NCI-H1436 treated with DMSO at 0.1 percent for 48 hours (cell line): ENCODE data around the gene TMEM72.

Experiments
- DNase-seq: peaks from one replicate; lab custom pipeline; 2025; lab: John Stamatoyannopoulos, UW

Gene TMEM72

DNA sequence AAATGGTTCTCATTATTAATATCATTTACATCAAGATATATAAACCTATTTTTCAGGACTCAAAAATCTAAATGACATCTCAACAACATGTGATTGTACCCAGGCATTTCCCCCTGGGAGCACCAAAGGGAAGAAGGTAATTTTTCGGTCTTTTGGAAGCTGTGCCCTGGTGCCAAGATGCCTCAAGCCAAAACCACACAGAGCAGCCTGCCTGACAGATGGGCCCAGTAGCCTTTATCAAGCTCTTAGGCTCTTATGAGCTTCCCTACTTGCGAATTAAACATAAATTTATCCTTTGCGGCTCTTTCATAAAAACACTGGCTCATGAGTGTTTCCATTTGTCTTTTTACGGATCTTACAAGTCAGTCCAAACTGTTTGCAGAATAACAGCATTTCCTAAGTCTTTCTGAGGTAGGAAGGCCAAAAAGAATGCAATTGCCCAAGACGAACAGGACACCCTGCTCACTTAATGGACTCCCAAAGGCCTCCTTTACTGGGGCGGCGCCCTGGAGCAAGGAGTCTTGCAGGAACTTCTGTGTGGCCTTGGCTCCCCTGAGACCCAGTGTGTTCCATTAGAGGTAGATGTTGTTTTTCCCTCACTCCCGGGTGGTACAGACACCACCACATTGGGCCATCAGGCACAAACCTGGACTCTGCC lies 44.4 kb downstream of the TMEM72 start:
- DNase-seq, result no peak

DNA sequence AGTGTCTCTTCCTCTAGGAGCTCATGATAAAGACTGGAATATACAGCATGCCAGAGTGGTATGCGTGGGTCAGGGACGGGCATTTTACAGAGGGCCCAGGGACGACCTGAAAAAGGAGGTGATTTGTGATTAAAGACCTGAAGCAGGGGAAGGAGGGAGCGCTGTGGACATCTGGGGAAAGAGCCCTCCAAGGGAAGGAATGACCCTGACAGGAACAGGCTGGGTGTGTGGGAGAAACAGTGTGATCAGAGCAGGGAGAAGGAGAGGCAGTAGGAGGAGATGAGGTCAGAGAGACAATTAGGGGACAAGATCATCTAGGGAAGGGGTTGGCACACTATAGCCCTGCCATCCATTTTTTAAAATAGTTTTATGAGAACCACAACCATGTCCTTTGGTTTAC lies 45.1 kb downstream of the TMEM72 start:
- no peak for DNase-seq

DNA sequence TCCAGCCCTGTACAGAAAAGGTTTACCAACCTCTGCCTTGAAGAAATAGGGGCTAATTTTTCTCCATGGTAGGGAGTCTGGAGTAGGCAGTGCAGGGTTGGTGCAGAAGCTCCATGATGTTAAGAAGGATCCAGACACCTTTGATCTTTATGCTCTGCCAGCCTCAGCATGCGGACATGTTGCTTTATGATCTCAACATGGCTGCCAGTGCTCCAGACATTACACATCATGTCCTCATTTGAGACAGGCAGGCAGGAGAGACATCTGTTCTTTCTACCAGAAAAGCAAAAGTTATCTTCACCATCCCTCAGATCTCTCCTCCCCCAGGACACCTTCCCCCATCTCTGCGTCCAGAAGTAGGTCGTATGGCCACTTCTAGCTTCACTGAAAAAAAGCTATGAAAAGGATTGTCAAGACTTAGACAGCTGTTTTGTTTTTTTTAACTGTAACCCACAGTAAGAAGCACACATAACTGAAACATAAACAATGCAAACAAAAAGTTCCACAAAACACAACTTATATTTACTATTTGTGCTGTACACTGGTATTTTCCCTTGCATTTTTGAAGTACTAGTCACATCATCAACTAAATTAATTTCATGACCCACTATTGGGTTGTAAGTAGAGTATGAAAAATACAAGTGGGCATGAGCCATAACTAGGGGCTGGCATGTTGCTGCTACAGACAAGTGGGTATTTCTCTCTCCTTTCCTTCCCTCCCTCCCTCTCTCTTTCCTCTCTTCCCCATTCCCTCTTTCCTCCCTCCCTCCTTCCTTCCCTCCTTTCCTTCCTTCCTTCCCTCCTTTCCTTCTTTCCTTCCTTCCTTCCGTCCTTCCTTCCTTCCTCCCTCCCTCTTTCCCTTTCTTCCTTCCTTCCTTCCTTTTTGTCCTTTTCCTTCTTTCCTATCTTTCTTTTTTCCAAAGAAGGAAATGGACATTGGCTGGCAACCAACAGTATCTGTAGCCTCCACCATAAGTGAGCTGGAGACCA lies 45.9 kb downstream of the TMEM72 start:
- DNase-seq, result no peak

DNA sequence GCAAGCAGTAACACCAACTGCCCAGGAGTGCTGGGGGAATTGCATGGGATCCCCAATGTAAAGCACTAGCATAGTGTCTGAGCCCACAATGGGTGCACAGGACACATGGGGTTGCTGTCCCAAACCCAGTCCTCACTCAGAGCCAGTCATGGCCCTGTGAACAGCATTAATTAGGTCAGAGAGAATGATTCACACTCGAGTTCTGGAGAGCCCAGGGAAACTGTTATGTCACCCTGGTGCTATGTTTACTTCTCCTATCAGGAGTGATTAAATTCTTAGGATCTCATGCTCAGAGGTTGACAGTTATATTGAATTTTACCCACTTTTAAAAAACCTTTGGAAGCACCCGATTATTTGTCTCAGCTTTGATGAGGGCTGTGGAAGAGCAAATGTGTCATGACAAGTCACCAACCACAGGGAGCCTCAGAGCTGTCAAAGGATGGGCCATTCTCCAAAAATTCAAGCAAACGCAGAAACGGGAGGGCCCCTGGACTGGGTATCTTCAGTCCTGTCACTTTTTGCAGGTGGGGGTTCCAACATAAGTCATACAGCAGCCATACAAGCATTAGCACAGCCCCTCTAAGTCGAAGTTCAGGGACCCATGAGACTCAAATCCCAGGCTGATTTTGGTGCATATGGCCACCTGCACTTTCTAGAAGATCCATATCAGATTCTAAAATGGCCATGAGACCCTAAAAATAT lies 47.2 kb downstream of the TMEM72 start:
- no peak for DNase-seq

DNA sequence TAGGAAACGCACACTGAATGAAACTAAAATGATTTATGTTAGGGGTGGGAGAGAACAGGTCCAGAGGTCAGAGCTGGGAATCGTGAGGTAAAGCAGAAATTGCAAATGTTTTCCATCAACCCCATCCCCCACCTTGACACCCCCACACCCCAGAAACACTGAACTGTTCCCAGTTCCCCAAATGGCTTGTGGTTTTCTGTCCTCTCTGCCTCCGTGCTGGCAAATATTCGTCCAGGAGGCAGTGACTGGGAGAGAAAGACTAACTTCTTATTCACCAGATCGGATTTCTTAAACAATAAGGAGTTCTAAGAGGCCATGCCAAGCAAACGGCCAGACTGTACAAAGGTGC lies 47.7 kb downstream of the TMEM72 start:
- no peak for DNase-seq

DNA sequence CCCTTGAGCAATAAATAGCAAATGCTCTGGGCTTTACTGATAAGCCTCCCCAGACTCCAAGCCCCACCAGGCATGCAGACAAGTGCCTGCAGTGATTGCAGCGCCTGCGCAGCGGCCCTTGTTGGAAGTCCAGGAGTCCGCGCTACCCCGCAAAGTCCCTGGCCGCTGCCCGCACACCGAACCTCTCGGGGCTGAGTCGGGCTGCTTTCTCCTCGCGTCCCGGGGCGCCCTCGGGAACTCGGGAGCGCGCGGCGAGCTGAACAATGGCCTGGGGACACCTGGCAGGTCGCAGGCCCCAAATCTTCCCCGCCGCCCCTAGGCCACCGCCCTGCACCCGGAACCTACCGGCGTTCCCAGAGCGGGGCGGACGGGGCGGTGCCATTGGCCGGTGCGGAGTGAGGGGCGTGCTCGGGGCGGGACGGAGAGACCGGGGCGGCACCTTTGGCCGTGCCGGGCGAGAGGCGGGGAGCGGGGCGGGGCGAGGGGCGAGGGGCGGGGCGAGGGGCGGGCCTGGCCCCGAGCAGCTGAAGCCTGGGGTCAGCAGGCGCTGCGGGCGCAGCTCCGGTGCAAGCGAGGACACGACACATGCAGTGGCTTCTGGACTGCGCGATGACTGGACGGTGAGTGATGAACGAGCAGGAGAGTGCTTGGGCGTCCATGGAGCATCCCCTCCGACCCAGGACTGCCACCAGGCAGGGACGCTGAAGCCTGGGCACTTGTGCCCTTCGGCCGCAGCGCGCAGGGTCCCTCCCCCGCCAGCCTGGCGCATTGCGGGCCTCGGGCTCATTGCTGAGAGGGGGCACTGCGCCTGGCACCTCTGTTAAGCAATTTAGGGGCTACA lies 48.3 kb downstream of the TMEM72 start, which contains the start of gene RASSF4:
Gene RASSF4 (plus strand): TSS at position 556 of the 841 bp plus-strand sequence. CDS start 10,401 bp downstream, outside the sequence.
- DNase-seq, result peak; percentile 40

DNA sequence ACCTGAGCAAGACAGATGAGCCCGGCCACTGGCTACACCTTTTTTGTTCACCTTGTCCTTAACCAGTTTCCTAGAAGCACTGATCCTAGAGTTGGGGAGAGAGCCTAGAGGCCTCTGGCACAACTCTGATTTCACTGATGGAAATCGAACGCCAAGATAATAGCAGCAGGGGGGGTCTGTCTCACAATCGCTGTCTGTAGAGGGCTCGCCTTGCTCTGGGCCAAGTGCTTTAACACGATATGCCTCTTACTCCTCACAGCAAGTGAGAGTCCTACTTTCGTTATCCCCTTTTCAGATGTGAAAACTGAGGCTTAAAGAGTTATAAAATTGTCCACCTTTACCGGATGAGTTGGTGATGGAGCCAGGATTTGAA lies 48.9 kb downstream of the TMEM72 start:
- no peak for DNase-seq

DNA sequence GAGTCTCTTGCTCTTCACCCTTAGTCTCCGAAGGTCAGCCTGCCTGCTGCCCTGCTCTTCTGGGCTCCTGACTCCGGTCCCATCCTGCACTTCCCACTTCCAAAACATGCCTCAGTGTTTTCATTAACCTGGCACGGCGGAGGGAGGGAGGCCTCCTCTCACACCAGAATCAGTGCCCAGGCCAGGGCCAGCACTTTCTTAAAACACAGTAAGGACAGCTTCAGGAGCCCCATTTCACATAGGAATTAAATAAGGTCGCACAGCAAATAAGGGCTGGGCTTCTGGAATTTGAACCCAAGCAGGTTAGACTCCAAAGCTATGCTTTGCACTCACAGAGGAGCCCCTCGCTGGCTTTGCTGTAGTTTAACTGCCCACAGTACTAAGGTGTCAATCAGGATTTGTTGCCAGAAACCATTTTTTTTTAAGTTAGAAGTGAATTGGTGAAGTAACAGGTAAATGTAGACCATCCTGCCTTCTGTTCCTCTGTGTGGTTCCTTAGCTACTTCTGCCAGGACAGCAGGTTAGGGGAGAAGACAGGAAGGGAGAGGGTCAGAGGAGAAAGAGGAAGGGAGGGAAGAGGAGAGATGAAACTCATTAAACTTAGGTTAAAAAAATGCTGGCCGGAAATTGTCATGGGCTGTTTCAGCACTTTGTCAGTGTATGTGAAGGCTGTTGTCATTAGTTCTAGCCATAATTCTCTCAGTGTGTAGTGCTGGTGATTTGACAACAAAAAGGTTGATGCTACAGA lies 49.5 kb downstream of the TMEM72 start:
- no peak for DNase-seq

DNA sequence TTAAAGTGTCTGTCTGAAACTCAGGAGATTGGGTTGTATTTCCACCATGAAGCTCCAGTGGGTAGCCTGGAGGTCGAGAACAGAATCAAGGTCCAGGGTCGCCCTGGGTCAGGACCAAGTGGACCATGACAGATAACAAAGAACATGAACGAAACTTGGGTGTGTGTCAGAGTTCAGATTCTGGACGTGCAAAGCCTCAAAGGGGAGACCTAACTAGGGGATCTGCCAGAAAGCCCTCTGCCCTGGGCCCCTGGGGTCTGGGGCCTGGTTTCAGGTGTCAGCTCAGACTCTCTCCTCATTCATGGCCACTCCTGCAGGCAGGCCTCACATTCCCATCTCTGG lies 50.1 kb downstream of the TMEM72 start:
- no peak for DNase-seq

DNA sequence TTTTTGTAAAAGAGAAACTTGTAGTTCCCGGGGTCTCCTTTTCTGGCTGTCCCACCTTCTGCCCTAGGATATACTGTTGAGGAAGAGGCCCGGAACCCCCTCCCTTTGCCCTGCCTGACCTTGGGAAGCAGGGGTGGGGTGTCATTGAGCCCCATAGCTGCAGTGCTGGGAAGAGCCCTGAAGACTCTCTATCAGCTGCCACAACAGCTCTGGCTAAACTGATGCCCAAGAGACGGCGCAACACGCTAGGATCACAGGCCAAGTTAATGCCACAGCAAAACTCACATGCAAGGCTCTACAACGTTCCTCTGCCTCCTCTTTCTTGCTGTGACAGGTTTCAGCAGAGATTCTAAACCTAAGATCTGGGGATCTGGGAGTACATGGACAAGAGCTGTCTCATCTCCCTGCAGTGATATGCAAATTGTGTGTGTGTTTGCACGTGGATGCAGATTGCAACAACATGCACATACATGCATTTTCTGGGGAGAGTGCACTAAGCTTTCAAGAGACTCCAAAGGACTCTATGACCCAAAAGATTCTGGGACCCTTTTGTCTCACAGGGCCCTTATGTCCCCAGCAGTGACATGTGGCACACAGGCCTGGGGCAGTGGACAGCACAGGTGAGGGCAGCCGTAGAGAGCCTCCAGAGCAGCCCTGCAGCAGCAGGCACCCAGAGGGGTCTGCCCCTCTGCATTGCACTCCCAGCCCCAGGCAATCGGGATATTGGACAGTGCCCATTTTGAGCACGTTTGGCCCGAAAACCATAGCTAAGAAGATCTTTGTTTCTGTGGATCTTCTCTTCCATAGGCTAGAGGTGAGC lies 51.0 kb downstream of the TMEM72 start:
- no peak for DNase-seq

DNA sequence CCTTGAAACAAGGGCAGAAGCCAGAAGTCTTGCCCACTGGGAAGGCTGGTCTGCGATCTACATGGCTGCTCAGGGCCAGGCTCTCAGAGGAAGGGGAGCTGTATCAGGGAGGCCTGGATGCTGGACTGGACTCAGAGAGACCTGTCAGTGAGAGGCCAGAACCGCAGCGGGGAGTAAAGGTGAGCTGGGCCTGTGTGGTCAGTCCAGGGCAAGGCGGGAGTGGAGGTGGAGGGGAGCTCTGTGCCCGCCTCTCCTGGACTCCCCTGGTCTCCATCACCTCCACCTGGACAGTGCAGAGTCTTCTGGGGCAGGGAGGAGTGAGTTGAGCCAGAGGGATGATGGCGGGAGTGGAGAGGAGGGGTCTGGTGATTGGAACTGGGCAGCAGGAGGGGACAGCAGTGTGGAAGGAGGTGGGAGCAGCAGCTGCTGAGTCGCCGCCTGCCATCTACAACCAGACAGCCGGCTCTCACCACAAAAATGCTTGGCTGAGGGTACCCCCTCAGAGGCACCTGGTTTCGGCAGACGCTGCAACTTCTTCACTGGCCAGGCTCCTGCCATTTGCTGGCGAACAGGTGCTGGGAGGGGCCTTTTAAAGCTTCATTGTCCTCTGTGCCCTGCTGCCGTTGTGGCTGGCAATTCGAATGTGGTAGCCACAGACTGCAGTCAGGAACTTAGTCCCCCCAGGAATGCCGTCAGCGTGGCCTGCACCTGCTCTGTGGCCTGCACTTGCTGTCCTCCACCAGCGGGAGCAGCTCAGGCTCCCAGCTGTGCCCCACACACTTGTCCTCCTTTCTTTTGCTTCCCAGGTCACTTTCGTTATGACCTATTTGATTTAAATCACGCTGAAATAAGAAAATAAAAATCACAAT lies 52.0 kb downstream of the TMEM72 start:
- DNase-seq, result no peak

DNA sequence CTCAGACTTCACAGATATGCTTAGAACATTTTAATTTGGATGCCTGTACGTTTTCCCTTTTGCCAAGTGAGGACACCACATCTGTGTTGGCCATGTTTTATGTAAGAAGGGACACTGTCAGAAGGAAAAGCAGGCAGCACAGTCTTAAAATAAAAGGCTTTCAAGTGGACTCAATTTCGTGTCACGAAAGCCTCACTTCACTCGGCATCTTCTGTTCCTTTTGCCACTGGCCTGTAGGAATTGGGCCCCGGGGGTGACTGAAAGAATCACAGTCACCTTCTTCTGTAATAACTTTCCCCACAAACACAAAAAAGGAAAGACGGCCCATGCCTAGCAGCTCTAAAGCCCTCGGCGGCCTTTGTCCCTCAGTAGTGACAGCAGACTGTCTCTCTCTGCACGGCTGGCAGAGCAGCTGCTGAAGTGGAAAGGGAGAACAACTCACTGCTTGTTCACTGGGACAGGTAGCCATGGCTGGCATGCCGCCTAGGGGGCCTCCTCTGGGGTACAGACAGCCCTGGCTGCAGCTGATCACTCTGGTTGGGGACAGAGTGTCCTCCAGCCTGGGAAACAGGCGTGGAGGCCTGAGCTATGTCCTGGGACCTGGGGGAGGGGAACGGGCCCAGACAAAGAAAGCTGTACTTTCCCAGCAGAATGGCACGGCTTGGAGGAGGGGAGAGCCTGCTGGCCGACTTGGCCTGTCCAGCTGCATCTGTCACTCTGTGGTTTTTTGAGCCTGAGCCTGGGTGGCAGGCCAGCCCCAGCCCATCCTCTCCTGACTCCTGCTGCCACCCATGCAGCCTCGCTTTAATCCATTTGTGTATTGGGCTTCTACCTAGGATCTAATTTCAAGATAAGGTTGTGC lies 52.9 kb downstream of the TMEM72 start:
- DNase-seq, result no peak

DNA sequence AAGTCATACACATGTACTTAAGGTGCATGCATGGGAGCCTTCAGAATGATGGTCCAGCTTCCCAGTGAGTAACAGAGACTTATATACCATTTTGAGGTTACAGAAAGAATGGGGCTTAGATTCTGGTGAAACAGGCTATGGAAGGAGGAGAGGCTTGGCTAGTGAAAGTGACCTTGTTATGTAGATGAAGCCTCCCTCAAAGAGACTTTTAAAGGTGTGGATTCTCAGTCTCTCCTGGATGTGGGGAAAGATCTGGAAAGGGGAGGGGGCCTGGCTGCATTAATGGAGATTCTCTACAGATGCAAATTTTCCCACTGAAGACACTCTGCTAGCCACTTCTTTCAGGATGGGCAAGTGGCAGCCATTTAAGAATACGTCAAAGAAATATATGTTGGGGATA lies 54.0 kb downstream of the TMEM72 start:
- DNase-seq, result no peak

DNA sequence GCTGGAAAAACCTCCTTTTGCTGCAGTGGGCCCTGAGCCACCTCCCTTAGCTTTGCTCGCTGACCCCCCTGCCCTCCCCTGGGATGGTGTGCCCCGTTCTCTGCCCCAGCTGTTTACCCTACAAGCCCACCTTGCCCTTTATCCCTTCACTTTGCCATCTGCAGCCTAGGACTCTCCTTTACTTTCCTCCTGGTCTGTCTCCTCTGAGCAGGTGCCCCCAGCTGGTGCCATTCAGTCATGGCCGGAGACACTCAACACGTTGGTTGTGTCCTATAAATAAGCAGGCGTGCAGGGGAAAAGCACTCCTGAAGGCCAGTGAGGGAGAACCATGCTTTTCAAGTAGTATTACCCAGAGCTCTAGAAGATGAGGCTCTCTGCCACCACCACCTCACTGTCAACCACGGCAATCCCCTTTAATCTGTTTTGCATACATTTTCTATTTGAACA lies 54.5 kb downstream of the TMEM72 start:
- DNase-seq, result no peak

DNA sequence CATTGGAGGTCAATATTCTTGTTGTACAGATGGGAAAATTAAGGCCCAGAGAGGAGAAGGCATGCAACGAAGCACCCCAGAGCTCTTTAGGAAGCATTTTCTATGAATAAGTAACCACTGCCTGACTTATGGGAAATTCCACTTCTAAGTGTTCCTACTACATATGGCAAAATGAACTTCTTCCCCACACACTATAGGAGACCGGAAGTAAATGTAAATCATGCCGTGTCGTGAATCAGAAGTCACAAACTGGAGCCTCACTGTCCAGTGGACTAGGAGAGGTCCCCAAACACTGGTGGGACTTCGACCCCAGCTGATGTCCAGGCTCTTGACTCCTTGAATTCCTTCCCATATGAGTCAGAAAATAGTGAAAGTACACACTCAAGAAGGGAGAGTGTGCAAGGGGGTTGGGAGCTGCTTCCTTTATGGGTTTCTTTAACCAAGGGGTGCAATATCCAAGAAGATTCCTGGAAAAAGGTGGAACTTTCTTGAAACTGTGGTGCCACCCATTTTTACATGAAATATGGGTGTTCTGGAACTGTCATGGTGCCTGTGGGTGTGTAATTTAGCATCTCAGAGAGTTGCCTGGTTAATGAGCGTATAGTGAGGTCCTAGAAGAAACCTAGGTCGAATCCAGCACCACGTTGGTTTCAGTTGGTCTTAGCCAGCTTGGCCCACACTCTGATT lies 55.1 kb downstream of the TMEM72 start:
- no peak for DNase-seq

DNA sequence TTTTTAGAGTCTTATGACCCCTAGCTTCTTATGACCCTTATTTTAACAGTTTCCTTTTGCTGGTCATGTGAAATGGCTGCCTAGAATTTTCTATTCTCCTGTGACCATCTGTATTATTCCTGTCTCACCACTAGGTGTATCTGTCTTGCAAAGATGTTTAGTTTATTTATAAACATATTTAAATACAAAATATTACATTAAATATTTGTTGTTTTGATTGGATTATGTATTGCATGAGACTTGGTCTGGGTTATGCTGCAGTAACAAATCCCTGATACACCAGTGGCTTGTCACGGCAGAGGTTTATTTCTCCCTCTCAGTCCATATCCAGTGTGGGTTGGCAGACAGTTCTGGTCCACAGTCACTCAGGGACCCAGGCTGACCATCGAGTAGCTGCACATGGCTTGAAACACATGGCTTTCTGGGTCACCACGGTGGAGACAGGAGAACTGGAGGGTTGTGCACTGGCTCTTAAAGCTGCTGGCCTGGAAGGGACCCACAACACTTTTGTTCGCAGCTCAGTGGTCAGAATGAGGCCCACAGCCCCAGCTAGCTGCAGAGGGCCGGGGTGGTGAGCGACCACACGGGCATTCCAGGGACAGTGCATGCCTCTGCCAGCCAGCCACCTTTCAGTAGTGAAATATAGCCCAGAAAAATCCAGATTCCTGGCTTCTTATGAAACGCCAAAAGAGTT lies 55.8 kb downstream of the TMEM72 start:
- no peak for DNase-seq

DNA sequence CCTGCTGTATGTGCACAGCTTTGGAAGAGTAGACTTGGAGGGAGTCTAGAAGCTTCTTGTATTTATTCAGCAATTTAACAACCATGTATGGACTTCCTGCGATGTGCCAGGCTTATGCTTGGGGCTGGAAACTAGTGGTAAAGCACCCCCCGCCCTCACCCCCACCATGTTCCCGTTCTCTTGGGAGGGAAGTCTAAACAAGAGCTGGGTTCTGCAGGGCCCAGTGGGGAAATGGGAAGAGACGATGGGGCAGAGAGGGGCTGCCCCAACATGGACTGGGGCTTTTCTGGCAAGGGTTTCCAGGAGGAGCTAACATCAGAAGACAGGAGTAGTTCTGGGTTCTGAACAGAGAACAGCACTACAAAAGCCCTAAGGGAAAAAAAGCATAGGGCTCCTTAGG lies 56.5 kb downstream of the TMEM72 start:
- DNase-seq, result no peak
